Retina (tissue), 1 donor: Measurements from ENCODE around the gene TEX54.
"Not testable (repeated sequence)": the region's sequence is repeated elsewhere in the genome, so short reads cannot be mapped to it uniquely, and the experiment has no call there.

Experiments
- DNase-seq: peaks from one replicate; pipeline ENCODE4 v3.0.0-alpha.2; 2016

The TEX54 gene

GRCh38 chr11:62854825-62855570, 22.4 kb upstream of the TEX54 start:
- no peak for DNase-seq

GRCh38 chr11:62854013-62854824, 21.6 kb upstream of the TEX54 start:
- no peak for DNase-seq

DNA sequence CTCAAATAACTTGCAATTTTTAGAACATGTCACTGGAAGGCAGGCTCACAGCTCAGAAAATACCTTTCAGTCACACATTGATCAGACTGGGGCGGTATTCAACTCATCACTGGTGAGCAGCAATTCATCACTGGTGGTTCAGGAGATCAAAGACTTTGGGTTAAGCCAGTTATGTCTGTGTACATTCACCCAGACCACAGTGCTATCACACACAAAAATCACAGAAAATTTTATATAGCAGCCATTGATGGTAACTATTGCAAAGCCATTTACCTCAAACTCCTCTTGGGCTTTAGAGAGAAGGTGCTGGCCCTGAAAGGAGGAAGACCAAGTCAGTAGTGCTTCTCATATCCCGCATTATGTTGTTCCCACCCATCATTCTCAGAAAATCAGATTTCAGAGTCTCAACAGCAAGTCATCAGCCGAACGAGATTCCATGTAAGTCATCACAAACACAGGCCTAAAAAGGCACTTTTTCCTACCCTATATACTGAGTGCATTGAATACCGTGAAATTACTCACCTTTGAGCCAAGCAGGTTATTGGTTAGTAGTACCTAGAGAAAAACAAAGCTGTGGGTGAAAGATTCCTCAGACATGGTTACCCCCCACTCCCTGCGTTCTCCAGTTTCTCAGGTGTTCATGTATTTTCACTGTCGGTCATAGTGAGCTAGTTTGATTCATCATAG, 20.8 kb upstream of the TEX54 start:
- DNase-seq, result no peak

- DNase-seq, result no peak
Observed at GRCh38 chr11:62852523-62853188, 20.0 kb upstream of the TEX54 start.

GRCh38 chr11:62851807-62852522, 19.3 kb upstream of the TEX54 start:
- DNase-seq, result no peak

- DNase-seq, result no peak
Observed at GRCh38 chr11:62850911-62851806, 18.5 kb upstream of the TEX54 start.

GRCh38 chr11:62847767-62848314, 15.2 kb upstream of the TEX54 start:
- DNase-seq, result no peak

GRCh38 chr11:62846177-62846576, 13.5 kb upstream of the TEX54 start:
- no peak for DNase-seq

DNA sequence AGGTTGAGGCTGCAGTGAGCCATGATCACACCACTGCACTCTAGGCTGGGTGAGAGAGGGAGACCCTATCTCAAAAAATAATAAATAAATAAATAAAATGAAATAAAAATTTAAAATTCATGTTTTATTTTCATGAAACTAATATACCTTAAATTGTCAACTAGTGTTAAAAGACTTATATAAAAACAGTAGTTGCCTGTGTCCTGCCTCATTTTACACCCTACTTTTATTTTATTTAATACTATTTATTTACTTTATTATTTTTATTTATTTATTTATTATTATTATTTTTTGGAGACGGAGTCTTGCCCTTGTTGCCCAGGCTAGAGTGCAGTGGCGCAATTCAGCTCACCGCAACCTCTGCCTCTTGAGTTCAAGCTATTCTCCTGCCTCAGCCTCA, 11.5 kb upstream of the TEX54 start:
- no peak for DNase-seq

- no peak for DNase-seq
Observed at GRCh38 chr11:62843466-62843865, 10.8 kb upstream of the TEX54 start.

DNA sequence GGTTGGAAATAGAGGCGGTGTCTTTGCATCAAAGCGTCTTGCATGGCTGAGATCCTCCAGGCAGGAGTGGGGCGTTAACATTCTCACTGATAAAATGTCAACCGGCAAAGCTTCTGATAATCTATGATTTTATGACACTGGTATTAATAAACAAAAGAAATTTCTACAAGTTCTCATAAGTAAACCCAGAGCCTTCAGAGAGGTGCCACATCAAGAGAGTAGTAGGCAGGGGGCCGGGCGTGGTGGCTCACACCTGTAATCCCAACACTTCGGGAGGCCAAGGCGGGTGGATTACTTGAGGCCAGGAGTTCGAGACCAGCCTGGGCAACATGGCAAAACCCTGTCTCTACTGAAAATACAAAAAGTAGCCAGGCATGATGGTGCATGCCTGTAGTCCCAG, 10.2 kb upstream of the TEX54 start:
- not testable (repeated sequence) for DNase-seq

DNA sequence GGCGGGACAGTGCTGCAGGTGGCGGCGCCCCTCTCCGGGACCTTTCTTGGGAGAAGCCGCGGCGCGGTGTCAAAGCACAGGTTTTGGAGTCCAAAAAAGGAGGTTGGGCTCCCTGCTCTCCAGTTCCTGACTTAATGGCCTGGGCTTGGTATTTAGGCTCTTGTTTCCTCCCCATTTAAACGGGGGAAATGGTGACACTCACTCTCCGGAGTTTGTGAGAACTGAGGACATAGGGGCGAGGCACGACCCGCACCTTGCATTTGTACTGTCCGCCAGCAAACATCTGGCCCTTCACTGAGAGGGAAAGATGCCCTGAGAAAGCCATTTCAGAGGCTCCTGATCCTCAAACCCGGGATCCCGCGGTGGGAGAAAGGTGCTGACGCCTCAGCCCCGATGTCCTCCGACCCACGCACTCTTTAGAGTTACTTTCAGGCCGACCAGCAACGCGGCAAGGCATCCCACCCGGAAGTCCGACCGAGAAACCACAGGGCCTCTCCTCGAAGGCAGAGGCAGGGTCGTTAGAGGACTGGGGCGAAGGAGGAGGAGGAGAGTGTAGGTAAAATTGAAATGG, 9.6 kb upstream of the TEX54 start:
- no peak for DNase-seq

GRCh38 chr11:62841361-62842170, 8.9 kb upstream of the TEX54 start:
- DNase-seq, result peak; percentile 98

DNA sequence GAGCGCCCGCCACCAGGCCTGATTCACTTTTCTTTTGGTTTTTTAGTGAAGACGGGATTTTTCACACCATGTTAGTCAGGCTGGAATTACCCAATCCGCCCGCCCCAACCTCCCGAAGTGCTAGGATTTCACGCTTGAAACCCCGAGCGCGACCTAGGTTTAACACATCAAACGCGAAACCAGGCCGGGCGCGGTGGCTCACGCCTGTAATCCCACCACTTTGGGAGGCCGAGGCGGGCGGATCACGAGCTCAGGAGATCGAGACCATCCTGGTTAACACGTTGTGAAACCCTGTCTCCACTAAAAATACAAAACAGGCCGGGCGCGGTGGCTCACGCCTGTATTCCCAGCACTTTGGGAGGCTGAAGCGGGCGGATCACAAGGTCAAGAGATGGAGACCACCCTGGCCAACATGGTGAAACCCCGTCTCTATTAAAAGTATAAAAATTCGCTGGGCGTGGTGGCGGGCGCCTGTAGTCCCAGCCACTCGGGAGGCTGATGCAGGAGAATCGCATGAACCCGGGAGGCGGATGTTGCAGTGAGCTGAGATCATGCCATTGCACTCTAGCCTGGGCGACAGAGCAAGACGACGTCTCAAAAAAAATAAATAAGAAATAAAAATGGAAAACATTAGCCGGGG, 8.2 kb upstream of the TEX54 start:
- peak; percentile 82 for DNase-seq

- peak; percentile 94 for DNase-seq
Observed at GRCh38 chr11:62839050-62839945, 6.7 kb upstream of the TEX54 start, which contains the start of gene WDR74. WDR74 (minus strand) TSS chr11:62839590; CDS start chr11:62839570, 20 bp downstream.

DNA sequence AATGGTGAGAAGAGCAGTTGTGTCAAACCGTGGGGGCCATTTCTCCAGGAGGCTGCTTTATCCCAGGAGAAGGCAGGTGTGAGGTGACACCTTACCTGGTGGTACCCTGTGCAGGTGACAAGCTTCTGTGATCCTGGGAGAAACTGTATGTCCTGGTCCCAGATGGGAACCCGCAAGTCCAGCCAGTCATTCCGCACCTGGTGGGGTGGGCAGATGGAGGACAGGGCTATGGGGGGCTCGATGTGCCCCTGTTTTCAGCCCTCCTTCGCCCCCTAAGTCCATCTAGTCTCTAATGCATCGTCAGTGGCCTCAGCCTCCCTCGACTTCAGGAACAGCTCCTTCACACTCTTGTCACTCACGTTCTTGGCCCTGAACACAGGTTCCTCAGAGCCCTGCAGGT, 2.7 kb upstream of the TEX54 start:
- DNase-seq, result no peak

GRCh38 chr11:62831520-62832335, 913 bp downstream of the TEX54 start, which contains the start of gene STX5:
STX5 (minus strand) TSS chr11:62832051; CDS start chr11:62831243, 808 bp downstream.
- peak; percentile 100 for DNase-seq
